GM23338 (cell line): Measurements from ENCODE around the gene STARD13. TPM values are rescaled to one million over a fixed set of nuclear protein-coding genes. Genes with fewer than 3 reads are reported as not detected.

Experiments used
- ATAC-seq: fragments of 200-7000 bp; cut with Tn5 transposase; 3 replicates; pipeline ENCODE4 v1.9.1; 2020
- DNase-seq: peaks from one replicate; pipeline ENCODE4 v3.0.0-alpha.2; 2015; ENCODE audit warnings: low spot score
- H2AFZ ChIP-seq: fragments of 200-600 bp; sonication (generic); 2 replicates; pipeline ENCODE4 v1.8.0; 2016; ENCODE audit warnings: antibody characterized with exemption, mild to moderate bottlenecking, moderate library complexity
- H3F3A ChIP-seq: fragments of 200-600 bp; sonication (generic); replicated peaks from 2 replicates; pipeline ENCODE4 v1.8.0; 2017; ENCODE audit warnings: antibody characterized with exemption, mixed run types, low read depth
- H3K27ac ChIP-seq: fragments of 200-600 bp; sonication (generic); 2 replicates; pipeline ENCODE4 v1.6.1; 2016; ENCODE audit warnings: low read depth
- H3K27me3 ChIP-seq: fragments of 200-600 bp; sonication (generic); 2 replicates; pipeline ENCODE4 v1.8.0; 2016; ENCODE audit warnings: mild to moderate bottlenecking, mixed run types, moderate library complexity; ENCODE audit not compliant: insufficient read depth
- H3K36me3 ChIP-seq: fragments of 200-600 bp; sonication (generic); 2 replicates; pipeline ENCODE4 v1.8.0; 2016; ENCODE audit warnings: mild to moderate bottlenecking; ENCODE audit not compliant: insufficient read depth
- H3K4me1 ChIP-seq: fragments of 200-600 bp; sonication (generic); 2 replicates; pipeline ENCODE4 v1.8.0; 2016; ENCODE audit warnings: mild to moderate bottlenecking, moderate library complexity; ENCODE audit not compliant: insufficient read depth
- H3K4me2 ChIP-seq: fragments of 200-600 bp; sonication (generic); 2 replicates; pipeline ENCODE4 v1.7.1; 2017; ENCODE audit warnings: mixed run types
- H3K4me3 ChIP-seq: fragments of 200-600 bp; sonication (generic); 2 replicates; pipeline ENCODE4 v1.6.1; 2016; ENCODE audit warnings: mixed run types
- H3K79me2 ChIP-seq: fragments of 200-600 bp; sonication (generic); replicated peaks from 2 replicates; pipeline ENCODE4 v1.8.0; 2017; ENCODE audit warnings: mild to moderate bottlenecking; ENCODE audit not compliant: insufficient read depth
- H3K9me2 ChIP-seq: fragments of 200-600 bp; sonication (generic); 2 replicates; pipeline ENCODE4 v1.8.0; 2017; ENCODE audit not compliant: insufficient read depth
- H4K20me1 ChIP-seq: fragments of 200-600 bp; sonication (generic); replicated peaks from 2 replicates; pipeline ENCODE4 v1.8.0; 2017; ENCODE audit warnings: mild to moderate bottlenecking; ENCODE audit not compliant: insufficient read depth
- H3K27ac Mint-ChIP-seq: 2 replicates; pipeline ENCODE4 v1.8.0; 2020; ENCODE audit warnings: inconsistent platforms, mild to moderate bottlenecking, moderate library complexity, mixed read lengths
- H3K27me3 Mint-ChIP-seq: 3 replicates; pipeline ENCODE4 v1.8.0; 2022; ENCODE audit warnings: low read depth, mild to moderate bottlenecking, moderate library complexity, mixed read lengths, inconsistent platforms; ENCODE audit not compliant: insufficient read depth, poor library complexity
- H3K36me3 Mint-ChIP-seq: 3 replicates; pipeline ENCODE4 v1.8.0; 2021; ENCODE audit warnings: low read depth, mild to moderate bottlenecking, inconsistent platforms, moderate library complexity, mixed read lengths
- H3K4me1 Mint-ChIP-seq: 3 replicates; pipeline ENCODE4 v1.8.0; 2020; ENCODE audit warnings: mild to moderate bottlenecking, inconsistent platforms, mixed read lengths
- H3K4me3 Mint-ChIP-seq: 3 replicates; pipeline ENCODE4 v1.8.0; 2021; ENCODE audit warnings: moderate library complexity, mild to moderate bottlenecking, inconsistent platforms, mixed read lengths
- H3K9me3 Mint-ChIP-seq: 3 replicates; pipeline ENCODE4 v1.8.0; 2020; ENCODE audit warnings: moderate library complexity, mild to moderate bottlenecking, inconsistent platforms, mixed read lengths
- CREB1 ChIP-seq: fragments of 250-450 bp; sonication (Bioruptor Pico); IDR thresholded peaks from 2 replicates; pipeline ENCODE4 v1.5.0; 2020; ENCODE audit warnings: low read depth, mild to moderate bottlenecking, moderate library complexity
- CTCF ChIP-seq, 2 experiments: fragments of 200-600 bp in 1 of 2; sonication (generic) in 1 of 2; conservative IDR thresholded peaks; 2 replicates each; pipeline versions ENCODE4 v1.5.1 to v1.6.1; 2016 to 2017; ENCODE audit warnings: antibody characterized with exemption in 2 of 2, low read depth in 2 of 2, mild to moderate bottlenecking in 2 of 2, moderate library complexity in 1 of 2
- EZH2 ChIP-seq: fragments of 200-600 bp; sonication (generic); IDR thresholded peaks from one replicate; pipeline ENCODE4 v1.8.0; 2017; ENCODE audit warnings: antibody characterized with exemption, mild to moderate bottlenecking, low read depth; ENCODE audit not compliant: unreplicated experiment
- NANOG ChIP-seq: IDR thresholded peaks from 2 replicates; pipeline ENCODE4 v1.6.1; 2016; ENCODE audit warnings: antibody characterized with exemption, borderline replicate concordance
- POLR2AphosphoS5 ChIP-seq: IDR thresholded peaks from 2 replicates; pipeline ENCODE4 v1.6.1; 2016; ENCODE audit warnings: antibody characterized with exemption, low read depth
- ZNF114 ChIP-seq: fragments of 250-450 bp; sonication (Bioruptor Pico); IDR thresholded peaks from 2 replicates; pipeline ENCODE4 v1.5.0; 2020; ENCODE audit warnings: mild to moderate bottlenecking, moderate library complexity
- ZNF331 ChIP-seq: fragments of 250-450 bp; sonication (Bioruptor Pico); IDR thresholded peaks from 2 replicates; pipeline ENCODE4 v1.5.0; 2020; ENCODE audit warnings: low read depth, mild to moderate bottlenecking, moderate library complexity
- polyA plus RNA-seq: library from polyadenylated mRNA; unstranded; fragments of >200 nt; fragmentation: Nextera tagmentation; extraction: Ambion mirVana; gene quantifications from 2 replicates; pipeline ENCODE4 v1.2.1, GENCODE V29; 2016
- total RNA-seq: library from RNA; depleted of rRNA; stranded (reverse); fragments of >200 nt; shearing (Covaris generic); gene quantifications from 2 replicates; pipeline ENCODE4 v1.2.3, GENCODE V29; 2014
- TF ChIP-seq, protein P1 (sequence below): IDR thresholded peaks from one replicate; pipeline ENCODE4 v1.6.1; 2018; ENCODE audit warnings: antibody characterized with exemption; ENCODE audit not compliant: unreplicated experiment
- TF ChIP-seq, protein P2 (sequence below): fragments of 250-450 bp; sonication (Bioruptor Pico); IDR thresholded peaks from 2 replicates; pipeline ENCODE4 v1.5.0; 2020; ENCODE audit warnings: mild to moderate bottlenecking, moderate library complexity

STARD13 gene
- total and polyA plus RNA-seq, 2 experiments from 2014 or later = 3.2 to 5.2 TPM

DNA sequence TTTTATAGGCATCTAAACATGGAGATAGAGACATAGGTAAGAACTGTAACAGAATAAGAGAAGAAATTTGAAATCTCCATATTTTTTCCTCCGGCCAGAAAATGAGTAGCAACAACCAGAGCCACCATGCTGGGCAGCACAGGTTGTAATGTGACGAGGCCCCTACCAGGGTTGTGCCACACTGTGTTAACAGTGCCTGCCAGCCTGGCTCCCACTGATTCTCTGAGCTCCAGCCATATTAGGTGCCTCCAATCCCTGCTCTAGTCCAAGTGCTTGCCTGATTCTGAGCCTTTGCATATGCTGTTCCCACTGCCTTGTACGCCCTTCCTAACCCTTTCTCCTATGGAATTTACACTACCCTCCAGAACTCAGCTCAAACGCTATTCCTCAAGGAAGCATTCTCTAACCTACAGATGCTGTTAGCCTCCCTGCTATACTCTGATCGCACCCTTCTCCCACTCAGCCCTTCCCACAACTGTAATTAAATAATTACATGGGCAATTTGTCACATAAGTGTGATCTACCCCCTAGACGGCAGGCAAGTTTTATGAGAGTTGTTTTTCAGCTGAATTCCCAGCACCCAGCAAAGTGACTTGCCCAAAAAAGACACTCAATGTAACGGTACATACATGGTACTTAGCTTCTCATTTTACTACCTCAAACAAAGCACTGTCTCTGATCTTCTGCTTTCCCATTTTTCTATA, 37.6 kb upstream of the STARD13 start:
- Mint-ChIP-seq H3K27me3 (no peaks in the 10 kb centered on the region), H3K9me3 (no peaks in the 10 kb centered on the region), H3K4me1 (peaks cover 19% of the 10 kb centered on the region), H3K4me3 (no peak overlapping the region), H3K36me3 (no peaks in the 10 kb centered on the region), H3K27ac (no peak overlapping the region)
- DNase-seq (no peak), ATAC-seq (no peak)
- TF ChIP-seq CTCF (conservative IDR thresholded peaks at IDR 0.05; ENCODE audit: low read depth in 2 of 2) (no peak), CREB1 (CRISPR knock-in tag) (no peak), NANOG (no peak), ZNF114 (CRISPR knock-in tag) (no peak), ZNF331 (no peak), POLR2AphosphoS5 (no peak)
- no peak overlapping the region for H3K4me3 ChIP-seq
- peaks cover 13% of the 10 kb centered on the region; the same call in 1 of the 2 replicates for H3K4me1 ChIP-seq
- no peaks in the 10 kb centered on the region for H4K20me1 ChIP-seq
- H3K27me3 ChIP-seq = no peaks in the 10 kb centered on the region
- no peaks in the 10 kb centered on the region for H3K9me2 ChIP-seq
- H3F3A ChIP-seq = no peaks in the 10 kb centered on the region
- H2AFZ ChIP-seq = no peak overlapping the region
- H3K4me2 ChIP-seq = no peak overlapping the region
- H3K27ac ChIP-seq = no peak overlapping the region
- H3K36me3 ChIP-seq = no peaks in the 10 kb centered on the region
- H3K79me2 ChIP-seq = no peaks in the 10 kb centered on the region

DNA sequence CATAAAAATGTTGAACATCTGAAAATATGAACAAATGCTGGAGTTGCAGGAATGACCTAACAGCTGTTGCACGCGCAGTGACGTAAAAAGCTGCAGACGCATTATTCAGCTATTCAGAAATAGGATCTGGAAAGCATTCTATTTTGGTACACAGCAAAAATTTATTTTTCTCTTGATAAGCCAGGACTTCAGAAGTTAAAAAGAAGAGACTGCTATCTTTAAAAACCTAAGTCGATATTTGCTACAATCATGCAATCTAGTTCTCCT, 36.9 kb upstream of the STARD13 start:
- no peak overlapping the region for H3K27ac ChIP-seq
- H3F3A ChIP-seq = no peaks in the 10 kb centered on the region
- no peaks in the 10 kb centered on the region for H3K9me2 ChIP-seq
- H3K4me3 Mint-ChIP-seq = no peak overlapping the region
- no peaks in the 10 kb centered on the region for H3K36me3 Mint-ChIP-seq
- no peaks in the 10 kb centered on the region for H3K9me3 Mint-ChIP-seq
- no peaks in the 10 kb centered on the region for H3K27me3 Mint-ChIP-seq
- peaks cover 13% of the 10 kb centered on the region; the same call in 1 of the 2 replicates for H3K4me1 ChIP-seq
- DNase-seq (no peak), ATAC-seq (no peak)
- no peaks in the 10 kb centered on the region for H3K27me3 ChIP-seq
- no peaks in the 10 kb centered on the region for H3K79me2 ChIP-seq
- no peak overlapping the region for H2AFZ ChIP-seq
- H4K20me1 ChIP-seq = no peaks in the 10 kb centered on the region
- no peak overlapping the region for H3K27ac Mint-ChIP-seq
- no peak overlapping the region for H3K4me3 ChIP-seq
- H3K4me1 Mint-ChIP-seq = peaks cover 19% of the 10 kb centered on the region
- no peak overlapping the region for H3K4me2 ChIP-seq
- no peaks in the 10 kb centered on the region for H3K36me3 ChIP-seq
- TF ChIP-seq ZNF331 (no peak), EZH2 (no peak), POLR2AphosphoS5 (no peak)
- TF ChIP-seq, protein P1, sequence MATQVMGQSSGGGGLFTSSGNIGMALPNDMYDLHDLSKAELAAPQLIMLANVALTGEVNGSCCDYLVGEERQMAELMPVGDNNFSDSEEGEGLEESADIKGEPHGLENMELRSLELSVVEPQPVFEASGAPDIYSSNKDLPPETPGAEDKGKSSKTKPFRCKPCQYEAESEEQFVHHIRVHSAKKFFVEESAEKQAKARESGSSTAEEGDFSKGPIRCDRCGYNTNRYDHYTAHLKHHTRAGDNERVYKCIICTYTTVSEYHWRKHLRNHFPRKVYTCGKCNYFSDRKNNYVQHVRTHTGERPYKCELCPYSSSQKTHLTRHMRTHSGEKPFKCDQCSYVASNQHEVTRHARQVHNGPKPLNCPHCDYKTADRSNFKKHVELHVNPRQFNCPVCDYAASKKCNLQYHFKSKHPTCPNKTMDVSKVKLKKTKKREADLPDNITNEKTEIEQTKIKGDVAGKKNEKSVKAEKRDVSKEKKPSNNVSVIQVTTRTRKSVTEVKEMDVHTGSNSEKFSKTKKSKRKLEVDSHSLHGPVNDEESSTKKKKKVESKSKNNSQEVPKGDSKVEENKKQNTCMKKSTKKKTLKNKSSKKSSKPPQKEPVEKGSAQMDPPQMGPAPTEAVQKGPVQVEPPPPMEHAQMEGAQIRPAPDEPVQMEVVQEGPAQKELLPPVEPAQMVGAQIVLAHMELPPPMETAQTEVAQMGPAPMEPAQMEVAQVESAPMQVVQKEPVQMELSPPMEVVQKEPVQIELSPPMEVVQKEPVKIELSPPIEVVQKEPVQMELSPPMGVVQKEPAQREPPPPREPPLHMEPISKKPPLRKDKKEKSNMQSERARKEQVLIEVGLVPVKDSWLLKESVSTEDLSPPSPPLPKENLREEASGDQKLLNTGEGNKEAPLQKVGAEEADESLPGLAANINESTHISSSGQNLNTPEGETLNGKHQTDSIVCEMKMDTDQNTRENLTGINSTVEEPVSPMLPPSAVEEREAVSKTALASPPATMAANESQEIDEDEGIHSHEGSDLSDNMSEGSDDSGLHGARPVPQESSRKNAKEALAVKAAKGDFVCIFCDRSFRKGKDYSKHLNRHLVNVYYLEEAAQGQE = no peak
- TF ChIP-seq, protein P2, sequence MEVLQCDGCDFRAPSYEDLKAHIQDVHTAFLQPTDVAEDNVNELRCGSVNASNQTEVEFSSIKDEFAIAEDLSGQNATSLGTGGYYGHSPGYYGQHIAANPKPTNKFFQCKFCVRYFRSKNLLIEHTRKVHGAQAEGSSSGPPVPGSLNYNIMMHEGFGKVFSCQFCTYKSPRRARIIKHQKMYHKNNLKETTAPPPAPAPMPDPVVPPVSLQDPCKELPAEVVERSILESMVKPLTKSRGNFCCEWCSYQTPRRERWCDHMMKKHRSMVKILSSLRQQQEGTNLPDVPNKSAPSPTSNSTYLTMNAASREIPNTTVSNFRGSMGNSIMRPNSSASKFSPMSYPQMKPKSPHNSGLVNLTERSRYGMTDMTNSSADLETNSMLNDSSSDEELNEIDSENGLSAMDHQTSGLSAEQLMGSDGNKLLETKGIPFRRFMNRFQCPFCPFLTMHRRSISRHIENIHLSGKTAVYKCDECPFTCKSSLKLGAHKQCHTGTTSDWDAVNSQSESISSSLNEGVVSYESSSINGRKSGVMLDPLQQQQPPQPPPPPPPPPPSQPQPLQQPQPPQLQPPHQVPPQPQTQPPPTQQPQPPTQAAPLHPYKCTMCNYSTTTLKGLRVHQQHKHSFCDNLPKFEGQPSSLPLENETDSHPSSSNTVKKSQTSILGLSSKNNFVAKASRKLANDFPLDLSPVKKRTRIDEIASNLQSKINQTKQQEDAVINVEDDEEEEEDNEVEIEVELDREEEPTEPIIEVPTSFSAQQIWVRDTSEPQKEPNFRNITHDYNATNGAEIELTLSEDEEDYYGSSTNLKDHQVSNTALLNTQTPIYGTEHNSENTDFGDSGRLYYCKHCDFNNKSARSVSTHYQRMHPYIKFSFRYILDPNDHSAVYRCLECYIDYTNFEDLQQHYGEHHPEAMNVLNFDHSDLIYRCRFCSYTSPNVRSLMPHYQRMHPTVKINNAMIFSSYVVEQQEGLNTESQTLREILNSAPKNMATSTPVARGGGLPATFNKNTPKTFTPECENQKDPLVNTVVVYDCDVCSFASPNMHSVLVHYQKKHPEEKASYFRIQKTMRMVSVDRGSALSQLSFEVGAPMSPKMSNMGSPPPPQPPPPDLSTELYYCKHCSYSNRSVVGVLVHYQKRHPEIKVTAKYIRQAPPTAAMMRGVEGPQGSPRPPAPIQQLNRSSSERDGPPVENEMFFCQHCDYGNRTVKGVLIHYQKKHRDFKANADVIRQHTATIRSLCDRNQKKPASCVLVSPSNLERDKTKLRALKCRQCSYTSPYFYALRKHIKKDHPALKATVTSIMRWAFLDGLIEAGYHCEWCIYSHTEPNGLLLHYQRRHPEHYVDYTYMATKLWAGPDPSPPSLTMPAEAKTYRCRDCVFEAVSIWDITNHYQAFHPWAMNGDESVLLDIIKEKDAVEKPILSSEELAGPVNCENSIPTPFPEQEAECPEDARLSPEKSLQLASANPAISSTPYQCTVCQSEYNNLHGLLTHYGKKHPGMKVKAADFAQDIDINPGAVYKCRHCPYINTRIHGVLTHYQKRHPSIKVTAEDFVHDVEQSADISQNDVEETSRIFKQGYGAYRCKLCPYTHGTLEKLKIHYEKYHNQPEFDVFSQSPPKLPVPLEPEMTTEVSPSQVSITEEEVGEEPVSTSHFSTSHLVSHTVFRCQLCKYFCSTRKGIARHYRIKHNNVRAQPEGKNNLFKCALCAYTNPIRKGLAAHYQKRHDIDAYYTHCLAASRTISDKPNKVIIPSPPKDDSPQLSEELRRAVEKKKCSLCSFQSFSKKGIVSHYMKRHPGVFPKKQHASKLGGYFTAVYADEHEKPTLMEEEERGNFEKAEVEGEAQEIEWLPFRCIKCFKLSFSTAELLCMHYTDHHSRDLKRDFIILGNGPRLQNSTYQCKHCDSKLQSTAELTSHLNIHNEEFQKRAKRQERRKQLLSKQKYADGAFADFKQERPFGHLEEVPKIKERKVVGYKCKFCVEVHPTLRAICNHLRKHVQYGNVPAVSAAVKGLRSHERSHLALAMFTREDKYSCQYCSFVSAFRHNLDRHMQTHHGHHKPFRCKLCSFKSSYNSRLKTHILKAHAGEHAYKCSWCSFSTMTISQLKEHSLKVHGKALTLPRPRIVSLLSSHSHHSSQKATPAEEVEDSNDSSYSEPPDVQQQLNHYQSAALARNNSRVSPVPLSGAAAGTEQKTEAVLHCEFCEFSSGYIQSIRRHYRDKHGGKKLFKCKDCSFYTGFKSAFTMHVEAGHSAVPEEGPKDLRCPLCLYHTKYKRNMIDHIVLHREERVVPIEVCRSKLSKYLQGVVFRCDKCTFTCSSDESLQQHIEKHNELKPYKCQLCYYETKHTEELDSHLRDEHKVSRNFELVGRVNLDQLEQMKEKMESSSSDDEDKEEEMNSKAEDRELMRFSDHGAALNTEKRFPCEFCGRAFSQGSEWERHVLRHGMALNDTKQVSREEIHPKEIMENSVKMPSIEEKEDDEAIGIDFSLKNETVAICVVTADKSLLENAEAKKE = no peak
